Sigmoid colon (tissue), 4 donors: ENCODE measurements around the gene PSMD3.

Experiments
- EP300 ChIP-seq, 4 donors: sonication (generic); formaldehyde crosslinking; IDR thresholded peaks; one replicate each; pipeline ENCODE4 v1.6.1; 2017; ENCODE audit warnings: antibody characterized with exemption in 4 of 4
- POLR2A ChIP-seq, 2 donors: fragments of 450-650 bp; IDR thresholded peaks; one replicate each; pipeline ENCODE4 v1.6.1; 2016; ENCODE audit warnings: antibody characterized with exemption in 2 of 2, mild to moderate bottlenecking in 2 of 2, moderate library complexity in 2 of 2
- POLR2AphosphoS5 ChIP-seq, 4 donors: sonication (generic); formaldehyde crosslinking; IDR thresholded peaks; one replicate each; pipeline ENCODE4 v1.6.1; 2017; ENCODE audit warnings: antibody characterized with exemption in 4 of 4
- TF ChIP-seq, protein P1 (sequence below), 4 experiments: fragments of 450-650 bp in 3 of 4; fragments of 200-600 bp in 1 of 4; IDR thresholded peaks; one replicate each; pipeline ENCODE4 v1.5.1; 2016 to 2019; ENCODE audit warnings: antibody characterized with exemption in 4 of 4, mild to moderate bottlenecking in 3 of 4, moderate library complexity in 2 of 4

DNA sequence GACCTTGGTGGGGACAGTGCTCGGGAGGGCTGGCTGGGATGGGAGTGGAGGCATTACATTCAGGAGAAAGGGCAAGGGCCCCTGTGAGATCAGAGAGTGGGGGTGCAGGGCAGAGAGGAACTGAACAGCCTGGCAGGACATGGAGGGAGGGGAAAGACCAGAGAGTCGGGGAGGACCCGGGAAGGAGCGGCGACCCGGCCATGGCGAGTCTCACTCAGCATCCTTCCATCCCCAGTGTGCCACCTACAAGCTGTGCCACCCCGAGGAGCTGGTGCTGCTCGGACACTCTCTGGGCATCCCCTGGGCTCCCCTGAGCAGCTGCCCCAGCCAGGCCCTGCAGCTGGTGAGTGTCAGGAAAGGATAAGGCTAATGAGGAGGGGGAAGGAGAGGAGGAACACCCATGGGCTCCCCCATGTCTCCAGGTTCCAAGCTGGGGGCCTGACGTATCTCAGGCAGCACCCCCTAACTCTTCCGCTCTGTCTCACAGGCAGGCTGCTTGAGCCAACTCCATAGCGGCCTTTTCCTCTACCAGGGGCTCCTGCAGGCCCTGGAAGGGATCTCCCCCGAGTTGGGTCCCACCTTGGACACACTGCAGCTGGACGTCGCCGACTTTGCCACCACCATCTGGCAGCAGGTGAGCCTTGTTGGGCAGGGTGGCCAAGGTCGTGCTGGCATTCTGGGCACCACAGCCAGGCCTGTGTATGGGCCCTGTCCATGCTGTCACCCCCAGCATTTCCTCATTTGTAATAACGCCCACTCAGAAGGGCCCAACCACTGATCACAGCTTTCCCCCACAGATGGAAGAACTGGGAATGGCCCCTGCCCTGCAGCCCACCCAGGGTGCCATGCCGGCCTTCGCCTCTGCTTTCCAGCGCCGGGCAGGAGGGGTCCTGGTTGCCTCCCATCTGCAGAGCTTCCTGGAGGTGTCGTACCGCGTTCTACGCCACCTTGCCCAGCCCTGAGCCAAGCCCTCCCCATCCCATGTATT is 35.7 kb downstream of the PSMD3 start:
- TF ChIP-seq EP300 (IDR thresholded peaks at IDR 0.05) (no peak), POLR2AphosphoS5 (IDR thresholded peaks at IDR 0.05) (no peak), POLR2A (IDR thresholded peaks at IDR 0.05) (no peak)
- TF ChIP-seq, protein P1, sequence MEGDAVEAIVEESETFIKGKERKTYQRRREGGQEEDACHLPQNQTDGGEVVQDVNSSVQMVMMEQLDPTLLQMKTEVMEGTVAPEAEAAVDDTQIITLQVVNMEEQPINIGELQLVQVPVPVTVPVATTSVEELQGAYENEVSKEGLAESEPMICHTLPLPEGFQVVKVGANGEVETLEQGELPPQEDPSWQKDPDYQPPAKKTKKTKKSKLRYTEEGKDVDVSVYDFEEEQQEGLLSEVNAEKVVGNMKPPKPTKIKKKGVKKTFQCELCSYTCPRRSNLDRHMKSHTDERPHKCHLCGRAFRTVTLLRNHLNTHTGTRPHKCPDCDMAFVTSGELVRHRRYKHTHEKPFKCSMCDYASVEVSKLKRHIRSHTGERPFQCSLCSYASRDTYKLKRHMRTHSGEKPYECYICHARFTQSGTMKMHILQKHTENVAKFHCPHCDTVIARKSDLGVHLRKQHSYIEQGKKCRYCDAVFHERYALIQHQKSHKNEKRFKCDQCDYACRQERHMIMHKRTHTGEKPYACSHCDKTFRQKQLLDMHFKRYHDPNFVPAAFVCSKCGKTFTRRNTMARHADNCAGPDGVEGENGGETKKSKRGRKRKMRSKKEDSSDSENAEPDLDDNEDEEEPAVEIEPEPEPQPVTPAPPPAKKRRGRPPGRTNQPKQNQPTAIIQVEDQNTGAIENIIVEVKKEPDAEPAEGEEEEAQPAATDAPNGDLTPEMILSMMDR (IDR thresholded peaks at IDR 0.05) = no peak
